ENCODE data around the gene ZNF528.

The ZNF528 gene

GRCh38 chr19:52398081-52398441, 412 bp downstream of the ZNF528 start:
- no peak; the same call in 1 of the 2 replicates for TF ChIP-seq CTCF (conservative IDR thresholded peaks at IDR 0.05; ENCODE audit: low read length)

GRCh38 chr19:52410276-52410675, 12.6 kb downstream of the ZNF528 start:
- no peak for TF ChIP-seq CTCF (conservative IDR thresholded peaks at IDR 0.05; ENCODE audit: low read length)
- DNase-seq (ENCODE audit: low read depth) = no peak
- H3K4me3 ChIP-seq (ENCODE audit: low read length) = no peak overlapping the region

More at GRCh38 chr19:52398081-52398441, 412 bp downstream of the ZNF528 start:
- peak overlapping the region; percentile 91 for H3K4me3 ChIP-seq (ENCODE audit: low read length)
- DNase-seq (ENCODE audit: low read depth) = peak; percentile 6

GRCh38 chr19:52415711-52416110, 18.1 kb downstream of the ZNF528 start:
- no peak for DNase-seq (ENCODE audit: low read depth)
- H3K4me3 ChIP-seq (ENCODE audit: low read length) = no peak overlapping the region
- no peak for TF ChIP-seq CTCF (conservative IDR thresholded peaks at IDR 0.05; ENCODE audit: low read length)

- H3K4me3 ChIP-seq (ENCODE audit: low read length) = no peak within 1 kb of the TSS
- no peak for TF ChIP-seq CTCF (conservative IDR thresholded peaks at IDR 0.05; ENCODE audit: low read length)
- no peak for DNase-seq (ENCODE audit: low read depth)
Observed at GRCh38 chr19:52428937-52429336, 31.3 kb downstream of the ZNF528 start, which contains the start of gene ZNF534. Gene ZNF534, plus strand, starts transcription at chr19:52429148. Its CDS starts 2,327 bp downstream, at chr19:52431475.

GRCh38 chr19:52442179-52442578, 44.5 kb downstream of the ZNF528 start:
- DNase-seq (ENCODE audit: low read depth) = no peak
- no peak overlapping the region for H3K4me3 ChIP-seq (ENCODE audit: low read length)
- no peak for TF ChIP-seq CTCF (conservative IDR thresholded peaks at IDR 0.05; ENCODE audit: low read length)

- TF ChIP-seq CTCF (conservative IDR thresholded peaks at IDR 0.05; ENCODE audit: low read length) = no peak
- H3K4me3 ChIP-seq (ENCODE audit: low read length) = no peak overlapping the region
- DNase-seq (ENCODE audit: low read depth) = no peak
Observed at GRCh38 chr19:52444506-52444905, 46.9 kb downstream of the ZNF528 start.

GRCh38 chr19:52451241-52451640, 53.6 kb downstream of the ZNF528 start:
- no peak for TF ChIP-seq CTCF (conservative IDR thresholded peaks at IDR 0.05; ENCODE audit: low read length)
- no peak for DNase-seq (ENCODE audit: low read depth)
- H3K4me3 ChIP-seq (ENCODE audit: low read length) = no peak overlapping the region
